Mesenchymal stem cell (in vitro differentiated cells and primary cell): ENCODE results near the gene TEF.

Source experiments
- DNase-seq: peaks from one replicate; pipeline ENCODE4 v3.0.0-alpha.2; 2013
- H2AFZ ChIP-seq: one replicate; pipeline ENCODE4 v1.6.1; 2013; ENCODE audit warnings: low read depth, mild to moderate bottlenecking, control low read depth, inconsistent platforms, low read length, moderate library complexity
- H2AK5ac ChIP-seq: 2 replicates; pipeline ENCODE4 v1.6.1; 2013; ENCODE audit warnings: low read length, moderate library complexity, mild to moderate bottlenecking, inconsistent platforms; ENCODE audit not compliant: severe bottlenecking
- H2BK120ac ChIP-seq: one replicate; pipeline ENCODE4 v1.6.1; 2013; ENCODE audit warnings: low read depth, mild to moderate bottlenecking, inconsistent platforms, low read length, moderate library complexity
- H2BK12ac ChIP-seq, 2 experiments: one replicate each; pipeline ENCODE4 v1.6.1; 2013; ENCODE audit warnings: inconsistent platforms in 2 of 2, low read length in 2 of 2, mild to moderate bottlenecking in 2 of 2, moderate library complexity in 2 of 2, control low read depth in 1 of 2
- H2BK15ac ChIP-seq: one replicate; pipeline ENCODE4 v1.6.1; 2013; ENCODE audit warnings: mild to moderate bottlenecking, low read depth, inconsistent platforms; ENCODE audit not compliant: poor library complexity, severe bottlenecking
- H2BK5ac ChIP-seq: 2 replicates; pipeline ENCODE4 v1.6.1; 2013; ENCODE audit warnings: low read depth, mild to moderate bottlenecking, low read length, control low read depth, inconsistent platforms; ENCODE audit not compliant: poor library complexity, severe bottlenecking
- H3K14ac ChIP-seq, 2 experiments: one replicate each; pipeline ENCODE4 v1.6.1; 2013; ENCODE audit warnings: inconsistent platforms in 2 of 2, low read length in 2 of 2, control low read depth in 1 of 2, mild to moderate bottlenecking in 1 of 2, moderate library complexity in 1 of 2
- H3K18ac ChIP-seq, 2 experiments: one replicate each; pipeline ENCODE4 v1.6.1; 2013; ENCODE audit warnings: inconsistent platforms in 2 of 2, low read length in 2 of 2, control low read depth in 1 of 2, low read depth in 1 of 2, mild to moderate bottlenecking in 1 of 2
- H3K23ac ChIP-seq, 2 experiments: one replicate each; pipeline ENCODE4 v1.6.1; 2013; ENCODE audit warnings: inconsistent platforms in 2 of 2, low read length in 2 of 2, mild to moderate bottlenecking in 2 of 2, moderate library complexity in 2 of 2, control low read depth in 1 of 2
- H3K27ac ChIP-seq: 2 replicates; pipeline ENCODE4 v1.5.1; 2013; ENCODE audit warnings: mild to moderate bottlenecking, moderate library complexity, low read length, control low read depth, inconsistent platforms; ENCODE audit not compliant: poor library complexity, severe bottlenecking
- H3K27me3 ChIP-seq, 2 experiments: 2 replicates each; pipeline versions ENCODE4 v1.6.1 to v1.7.0; 2013; ENCODE audit warnings: low read length in 2 of 2, mild to moderate bottlenecking in 2 of 2, moderate library complexity in 2 of 2, control low read depth in 1 of 2, inconsistent platforms in 1 of 2; ENCODE audit not compliant: control insufficient read depth in 1 of 2, insufficient read depth in 1 of 2
- H3K36me3 ChIP-seq, 2 experiments: 2 replicates each; pipeline versions ENCODE4 v1.6.1 to v1.7.0; 2013; ENCODE audit warnings: low read length in 2 of 2, control low read depth in 1 of 2, inconsistent platforms in 1 of 2, low read depth in 1 of 2, mild to moderate bottlenecking in 1 of 2; ENCODE audit not compliant: insufficient read depth in 2 of 2, control insufficient read depth in 1 of 2
- H3K4ac ChIP-seq, 2 experiments: one replicate each; pipeline ENCODE4 v1.6.1; 2013; ENCODE audit warnings: inconsistent platforms in 2 of 2, low read length in 2 of 2, mild to moderate bottlenecking in 2 of 2, moderate library complexity in 2 of 2, control low read depth in 1 of 2, low read depth in 1 of 2
- H3K4me1 ChIP-seq: 2 replicates; pipeline ENCODE4 v1.6.1; 2013; ENCODE audit warnings: low read depth, low read length, control low read depth; ENCODE audit not compliant: control insufficient read depth, insufficient read depth
- H3K4me2 ChIP-seq: 2 replicates; pipeline ENCODE4 v1.6.1; 2013; ENCODE audit warnings: low read length, mild to moderate bottlenecking, inconsistent platforms; ENCODE audit not compliant: poor library complexity, severe bottlenecking
- H3K4me3 ChIP-seq, 2 experiments: 2 replicates each; pipeline versions ENCODE4 v1.5.1 to v1.7.0; 2013; ENCODE audit warnings: low read length in 2 of 2, mild to moderate bottlenecking in 2 of 2, control low read depth in 1 of 2, low read depth in 1 of 2; ENCODE audit not compliant: insufficient read depth in 1 of 2
- H3K79me1 ChIP-seq: replicated peaks from 2 replicates; pipeline ENCODE4 v1.6.1; 2013; ENCODE audit warnings: mild to moderate bottlenecking, control low read depth, low read length, inconsistent platforms; ENCODE audit not compliant: poor library complexity, severe bottlenecking
- H3K9ac ChIP-seq: 2 replicates; pipeline ENCODE4 v1.7.0; 2013; ENCODE audit warnings: mild to moderate bottlenecking, low read length, moderate library complexity
- H3K9me3 ChIP-seq: 2 replicates; pipeline ENCODE4 v1.7.0; 2013; ENCODE audit warnings: mild to moderate bottlenecking, low read length; ENCODE audit not compliant: control insufficient read depth
- H4K8ac ChIP-seq: one replicate; pipeline ENCODE4 v1.6.1; 2013; ENCODE audit warnings: inconsistent platforms, mild to moderate bottlenecking, low read length, moderate library complexity
- H4K91ac ChIP-seq: one replicate; pipeline ENCODE4 v1.6.1; 2013; ENCODE audit warnings: mild to moderate bottlenecking, low read length, inconsistent platforms
- WGBS: methylation state at CpG from one replicate; pipeline ENCODE4 v1.1.7; 2013; ENCODE audit warnings: mixed read lengths; 5-methylcytosine and 5-hydroxymethylcytosine counted together

Gene TEF

GRCh38 chr22:41348964-41349484 lies 32.7 kb upstream of the TEF start:
- H3K14ac ChIP-seq, result no peak overlapping the region
- H3K9me3 ChIP-seq, result no peaks in the 10 kb centered on the region
- no peak overlapping the region for H2BK120ac ChIP-seq
- no peaks in the 10 kb centered on the region for H3K27me3 ChIP-seq
- no peak overlapping the region for H3K4ac ChIP-seq
- H2AK5ac ChIP-seq, result no peak overlapping the region
- peaks cover 31% of the 10 kb centered on the region for H3K79me1 ChIP-seq
- no peak overlapping the region for H3K4me3 ChIP-seq
- no peak overlapping the region for H2AFZ ChIP-seq
- no peak overlapping the region for H3K18ac ChIP-seq
- no peak overlapping the region for H3K9ac ChIP-seq
- peaks cover 83 to 87% of the 10 kb centered on the region in 2 experiments for H3K36me3 ChIP-seq
- H2BK15ac ChIP-seq, result peak overlapping the region; percentile 12
- no peak overlapping the region for H2BK12ac ChIP-seq
- DNase-seq, result no peak
- no peak overlapping the region for H3K4me2 ChIP-seq
- H3K23ac ChIP-seq, result no peak overlapping the region
- peak overlapping the region; percentile 47 for H4K91ac ChIP-seq
- H3K27ac ChIP-seq, result no peak overlapping the region
- H2BK5ac ChIP-seq, result no peak overlapping the region
- WGBS, result 98% methylated on average over 22 of the region's 22 CpGs
- no peak overlapping the region for H4K8ac ChIP-seq
- peaks cover 18% of the 10 kb centered on the region for H3K4me1 ChIP-seq

DNA sequence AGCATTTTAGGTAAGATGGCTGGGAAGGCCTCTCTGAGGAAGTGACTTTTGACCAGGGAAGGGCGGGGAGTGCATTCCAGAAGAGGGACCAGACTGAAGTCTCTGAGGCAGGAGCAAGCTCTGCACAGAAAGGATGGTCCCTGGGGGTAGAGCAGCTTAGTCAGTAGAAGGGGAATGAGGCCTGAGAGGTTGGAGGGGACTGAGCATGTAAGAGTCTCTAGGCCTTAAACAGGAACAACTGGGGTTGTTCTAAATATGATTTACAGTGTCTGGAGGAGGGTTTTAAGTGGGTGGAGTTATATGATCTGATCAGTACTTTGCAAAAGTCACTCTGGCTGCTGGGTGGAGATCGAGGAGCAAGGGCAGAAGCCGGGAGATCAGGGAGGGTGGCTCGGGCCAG lies 31.7 kb upstream of the TEF start:
- Histone ChIP-seq H3K36me3 (peaks cover 83 to 88% of the 10 kb centered on the region in 2 experiments), H3K4me2 (no peak overlapping the region), H3K9me3 (no peaks in the 10 kb centered on the region), H2BK12ac (no peak overlapping the region), H3K9ac (peak overlapping the region; percentile 50), H3K4me3 (no peak overlapping the region), H3K23ac (no peak overlapping the region), H2BK5ac (no peak overlapping the region), H3K27me3 (no peaks in the 10 kb centered on the region), H3K14ac (no peak overlapping the region), H3K18ac (no peak overlapping the region), H3K79me1 (peaks cover 31% of the 10 kb centered on the region), H2BK15ac (no peak overlapping the region), H3K4ac (no peak overlapping the region), H2AK5ac (no peak overlapping the region), H4K8ac (no peak overlapping the region), H3K27ac (no peak overlapping the region), H2AFZ (no peak overlapping the region), H4K91ac (no peak overlapping the region), H2BK120ac (no peak overlapping the region), H3K4me1 (peaks cover 18% of the 10 kb centered on the region)
- peak; percentile 14 for DNase-seq
- WGBS, result 74% methylated on average over 4 of the region's 4 CpGs

- Histone ChIP-seq H2AFZ (no peak overlapping the region), H3K9me3 (no peaks in the 10 kb centered on the region), H2BK120ac (no peak overlapping the region), H3K4ac (no peak overlapping the region), H4K8ac (no peak overlapping the region), H3K36me3 (peaks cover 86 to 91% of the 10 kb centered on the region in 2 experiments), H3K23ac (no peak overlapping the region), H2AK5ac (no peak overlapping the region), H3K79me1 (peaks cover 28% of the 10 kb centered on the region), H2BK5ac (no peak overlapping the region), H2BK12ac (no peak overlapping the region), H3K27me3 (no peaks in the 10 kb centered on the region), H3K14ac (peak overlapping the region in 1 of 2 experiments; percentile 37), H3K9ac (peak overlapping the region; percentile 50), H3K4me3 (no peak overlapping the region), H2BK15ac (no peak overlapping the region), H3K4me2 (no peak overlapping the region), H3K27ac (no peak overlapping the region), H3K4me1 (peaks cover 18% of the 10 kb centered on the region), H4K91ac (no peak overlapping the region), H3K18ac (no peak overlapping the region)
- no peak for DNase-seq
- 95% methylated on average over 5 of the region's 5 CpGs for WGBS
These were observed 30.7 kb upstream of the TEF start for GRCh38 chr22:41351011-41351410.

- H3K4me1 ChIP-seq, result peaks cover 16% of the 10 kb centered on the region
- H3K18ac ChIP-seq, result no peak overlapping the region
- no peaks in the 10 kb centered on the region for H3K9me3 ChIP-seq
- no peak overlapping the region for H3K4ac ChIP-seq
- no peak overlapping the region for H3K9ac ChIP-seq
- WGBS, result 52% methylated on average over 6 of the region's 6 CpGs
- H3K14ac ChIP-seq, result no peak overlapping the region
- no peak overlapping the region for H4K91ac ChIP-seq
- H4K8ac ChIP-seq, result no peak overlapping the region
- H2BK120ac ChIP-seq, result no peak overlapping the region
- no peak overlapping the region for H2BK12ac ChIP-seq
- H3K79me1 ChIP-seq, result peaks cover 27% of the 10 kb centered on the region
- H2AFZ ChIP-seq, result no peak overlapping the region
- DNase-seq, result peak; percentile 80
- H3K4me3 ChIP-seq, result no peak overlapping the region
- H2BK5ac ChIP-seq, result no peak overlapping the region
- no peak overlapping the region for H2AK5ac ChIP-seq
- H3K36me3 ChIP-seq, result peaks cover 88 to 91% of the 10 kb centered on the region in 2 experiments
- H2BK15ac ChIP-seq, result no peak overlapping the region
- peak overlapping the region; percentile 21 for H3K27ac ChIP-seq
- no peaks in the 10 kb centered on the region for H3K27me3 ChIP-seq
- H3K23ac ChIP-seq, result no peak overlapping the region
- H3K4me2 ChIP-seq, result no peak overlapping the region
These were observed 29.7 kb upstream of the TEF start for GRCh38 chr22:41352058-41352457.
